Measurements from ENCODE around the gene PARD6B.
"Not testable (repeated sequence)": the region's sequence is repeated elsewhere in the genome, so short reads cannot be mapped to it uniquely, and the experiment has no call there.

PARD6B gene

DNA sequence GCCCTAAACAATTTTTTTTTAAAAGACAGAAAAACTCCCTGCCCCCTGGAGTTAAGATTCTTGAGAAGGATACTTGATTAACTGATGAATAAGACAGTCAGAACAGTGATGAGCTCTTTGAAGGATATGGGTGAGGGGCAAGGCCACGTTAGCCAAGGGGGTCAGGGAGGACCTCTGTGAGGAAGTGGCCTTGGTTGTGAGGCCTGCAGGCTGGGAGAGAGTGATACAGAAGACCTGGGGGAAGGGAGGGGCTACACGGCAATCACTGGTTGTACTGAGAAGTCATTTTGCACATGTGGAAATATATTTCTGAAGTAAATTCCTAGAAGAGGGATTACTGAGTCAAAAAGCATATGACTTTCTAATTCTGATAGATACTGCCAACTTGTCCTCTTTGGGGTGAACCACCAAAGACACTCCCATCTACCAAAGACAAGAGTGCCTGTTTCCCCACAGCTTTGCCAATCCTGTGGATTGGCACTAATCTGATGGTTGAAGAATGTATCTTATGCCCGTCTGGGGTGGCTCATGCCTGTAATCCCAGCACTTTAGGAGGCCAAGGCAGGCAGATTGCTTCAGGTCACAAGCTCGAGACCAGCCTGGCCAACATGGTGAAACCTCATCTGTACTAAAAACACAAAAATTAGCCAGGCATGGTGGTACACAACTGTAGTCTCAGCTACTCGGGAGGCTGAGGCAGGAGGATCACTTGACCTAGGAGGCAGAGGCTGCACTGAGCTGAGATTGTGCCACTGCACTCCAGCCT lies 41.2 kb downstream of the PARD6B start:
- TF ChIP-seq, protein P1, sequence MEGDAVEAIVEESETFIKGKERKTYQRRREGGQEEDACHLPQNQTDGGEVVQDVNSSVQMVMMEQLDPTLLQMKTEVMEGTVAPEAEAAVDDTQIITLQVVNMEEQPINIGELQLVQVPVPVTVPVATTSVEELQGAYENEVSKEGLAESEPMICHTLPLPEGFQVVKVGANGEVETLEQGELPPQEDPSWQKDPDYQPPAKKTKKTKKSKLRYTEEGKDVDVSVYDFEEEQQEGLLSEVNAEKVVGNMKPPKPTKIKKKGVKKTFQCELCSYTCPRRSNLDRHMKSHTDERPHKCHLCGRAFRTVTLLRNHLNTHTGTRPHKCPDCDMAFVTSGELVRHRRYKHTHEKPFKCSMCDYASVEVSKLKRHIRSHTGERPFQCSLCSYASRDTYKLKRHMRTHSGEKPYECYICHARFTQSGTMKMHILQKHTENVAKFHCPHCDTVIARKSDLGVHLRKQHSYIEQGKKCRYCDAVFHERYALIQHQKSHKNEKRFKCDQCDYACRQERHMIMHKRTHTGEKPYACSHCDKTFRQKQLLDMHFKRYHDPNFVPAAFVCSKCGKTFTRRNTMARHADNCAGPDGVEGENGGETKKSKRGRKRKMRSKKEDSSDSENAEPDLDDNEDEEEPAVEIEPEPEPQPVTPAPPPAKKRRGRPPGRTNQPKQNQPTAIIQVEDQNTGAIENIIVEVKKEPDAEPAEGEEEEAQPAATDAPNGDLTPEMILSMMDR (IDR thresholded peaks at IDR 0.05; ENCODE audit: low read length, missing control alignments) = no peak
- no peak for DNase-seq (ENCODE audit: low read depth)
- no peak overlapping the region for H3K4me3 ChIP-seq (replicated peaks; ENCODE audit: low read depth, low read length)

- TF ChIP-seq, protein P1 (IDR thresholded peaks at IDR 0.05; ENCODE audit: low read length, missing control alignments) = no peak
- H3K4me3 ChIP-seq (replicated peaks; ENCODE audit: low read depth, low read length) = no peak overlapping the region
- DNase-seq (ENCODE audit: low read depth) = no peak
These were observed 43.1 kb downstream of the PARD6B start for GRCh38 chr20:50774515-50774914.

GRCh38 chr20:50776122-50776817 lies 44.9 kb downstream of the PARD6B start:
- TF ChIP-seq, protein P1 (IDR thresholded peaks at IDR 0.05; ENCODE audit: low read length, missing control alignments) = no peak
- DNase-seq (ENCODE audit: low read depth) = no peak
- H3K4me3 ChIP-seq (replicated peaks; ENCODE audit: low read depth, low read length) = no peak overlapping the region

- TF ChIP-seq, protein P1 (IDR thresholded peaks at IDR 0.05; ENCODE audit: low read length, missing control alignments) = no peak
- H3K4me3 ChIP-seq (replicated peaks; ENCODE audit: low read depth, low read length) = no peak overlapping the region
- DNase-seq (ENCODE audit: low read depth) = no peak
These were observed 46.0 kb downstream of the PARD6B start for GRCh38 chr20:50777373-50777772.

GRCh38 chr20:50778994-50779393 lies 47.6 kb downstream of the PARD6B start:
- not testable (repeated sequence) for DNase-seq (ENCODE audit: low read depth); H3K4me3 ChIP-seq (replicated peaks; ENCODE audit: low read depth, low read length)

DNA sequence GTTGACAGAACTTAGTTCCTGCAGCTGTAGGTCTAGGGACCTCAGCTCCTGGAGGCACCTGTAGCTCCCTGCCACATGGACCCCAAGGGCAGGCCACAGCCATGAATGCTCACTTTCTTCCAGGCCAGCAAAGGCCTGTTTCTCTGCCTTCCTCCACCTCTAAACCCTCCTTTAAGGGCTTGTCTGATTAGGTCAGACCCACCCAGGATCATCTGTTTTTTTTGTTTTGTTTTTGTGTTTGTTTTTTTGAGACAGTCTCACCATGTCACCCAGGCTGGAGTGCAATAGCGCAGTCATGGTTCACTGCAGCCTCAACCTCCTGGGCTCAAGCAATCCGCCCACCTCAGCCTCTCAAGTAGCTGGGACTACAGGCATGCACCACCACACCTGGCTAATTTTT lies 52.0 kb downstream of the PARD6B start:
- DNase-seq (ENCODE audit: low read depth) = no peak
- TF ChIP-seq, protein P1 (IDR thresholded peaks at IDR 0.05; ENCODE audit: low read length, missing control alignments) = no peak
- H3K4me3 ChIP-seq (replicated peaks; ENCODE audit: low read depth, low read length) = no peak overlapping the region

DNA sequence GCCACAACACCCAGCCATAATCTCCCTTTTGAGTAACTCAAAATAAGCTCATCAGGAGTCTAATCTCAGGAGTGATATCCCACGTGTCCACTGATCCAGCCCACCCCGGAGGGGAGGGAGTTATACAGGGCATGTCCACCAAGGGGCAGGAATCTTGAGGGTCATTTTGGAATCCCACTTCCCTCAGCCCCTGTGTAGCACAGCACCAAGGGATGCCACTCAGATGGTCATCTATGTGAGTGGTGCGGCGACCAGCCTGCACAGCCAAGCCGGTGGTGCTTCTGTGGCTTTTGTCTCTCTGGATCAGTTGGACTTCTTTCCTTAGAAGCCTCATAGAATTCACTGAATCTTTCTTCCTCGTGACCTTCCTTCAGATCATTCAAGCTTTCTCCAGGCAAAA lies 52.5 kb downstream of the PARD6B start:
- no peak for DNase-seq (ENCODE audit: low read depth)
- TF ChIP-seq, protein P1 (IDR thresholded peaks at IDR 0.05; ENCODE audit: low read length, missing control alignments) = no peak

More for the DNA sequence above, 52.5 kb downstream of the PARD6B start:
- no peak overlapping the region for H3K4me3 ChIP-seq (replicated peaks; ENCODE audit: low read depth, low read length)

All from fibroblast of pulmonary artery (primary cell).